Measurements from ENCODE around the gene WDR43.

- TF ChIP-seq PKNOX1 (IDR thresholded peaks at IDR 0.05) (no peak), FOXM1 (IDR thresholded peaks at IDR 0.05; ENCODE audit: borderline replicate concordance) (no peak), TARDBP (IDR thresholded peaks at IDR 0.05) (no peak), FOXA1 (IDR thresholded peaks at IDR 0.05) (no peak), SP1 (IDR thresholded peaks at IDR 0.05) (no peak), ARNT (IDR thresholded peaks at IDR 0.05) (no peak), BHLHE40 (IDR thresholded peaks at IDR 0.05; ENCODE audit: borderline replicate concordance) (no peak), FOXK2 (IDR thresholded peaks at IDR 0.05) (no peak)
These were observed 2.4 kb downstream of the WDR43 start for GRCh38 chr2:28896906-28897305.
